NOMO-1 (cell line): Measurements from ENCODE around the gene KCNG2.
A peak's percentile ranks its signal among the peaks of the same experiment; 100 is the strongest.
"Not testable (repeated sequence)": the region's sequence is repeated elsewhere in the genome, so short reads cannot be mapped to it uniquely, and the experiment has no call there.

Source experiments
- DNase-seq, 2 experiments: peaks; one replicate each; lab custom pipeline; 2025; ENCODE audit not compliant: unreplicated experiment in 2 of 2; lab: John Stamatoyannopoulos, UW

Gene KCNG2, protein sequence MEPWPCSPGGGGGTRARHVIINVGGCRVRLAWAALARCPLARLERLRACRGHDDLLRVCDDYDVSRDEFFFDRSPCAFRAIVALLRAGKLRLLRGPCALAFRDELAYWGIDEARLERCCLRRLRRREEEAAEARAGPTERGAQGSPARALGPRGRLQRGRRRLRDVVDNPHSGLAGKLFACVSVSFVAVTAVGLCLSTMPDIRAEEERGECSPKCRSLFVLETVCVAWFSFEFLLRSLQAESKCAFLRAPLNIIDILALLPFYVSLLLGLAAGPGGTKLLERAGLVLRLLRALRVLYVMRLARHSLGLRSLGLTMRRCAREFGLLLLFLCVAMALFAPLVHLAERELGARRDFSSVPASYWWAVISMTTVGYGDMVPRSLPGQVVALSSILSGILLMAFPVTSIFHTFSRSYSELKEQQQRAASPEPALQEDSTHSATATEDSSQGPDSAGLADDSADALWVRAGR

DNA sequence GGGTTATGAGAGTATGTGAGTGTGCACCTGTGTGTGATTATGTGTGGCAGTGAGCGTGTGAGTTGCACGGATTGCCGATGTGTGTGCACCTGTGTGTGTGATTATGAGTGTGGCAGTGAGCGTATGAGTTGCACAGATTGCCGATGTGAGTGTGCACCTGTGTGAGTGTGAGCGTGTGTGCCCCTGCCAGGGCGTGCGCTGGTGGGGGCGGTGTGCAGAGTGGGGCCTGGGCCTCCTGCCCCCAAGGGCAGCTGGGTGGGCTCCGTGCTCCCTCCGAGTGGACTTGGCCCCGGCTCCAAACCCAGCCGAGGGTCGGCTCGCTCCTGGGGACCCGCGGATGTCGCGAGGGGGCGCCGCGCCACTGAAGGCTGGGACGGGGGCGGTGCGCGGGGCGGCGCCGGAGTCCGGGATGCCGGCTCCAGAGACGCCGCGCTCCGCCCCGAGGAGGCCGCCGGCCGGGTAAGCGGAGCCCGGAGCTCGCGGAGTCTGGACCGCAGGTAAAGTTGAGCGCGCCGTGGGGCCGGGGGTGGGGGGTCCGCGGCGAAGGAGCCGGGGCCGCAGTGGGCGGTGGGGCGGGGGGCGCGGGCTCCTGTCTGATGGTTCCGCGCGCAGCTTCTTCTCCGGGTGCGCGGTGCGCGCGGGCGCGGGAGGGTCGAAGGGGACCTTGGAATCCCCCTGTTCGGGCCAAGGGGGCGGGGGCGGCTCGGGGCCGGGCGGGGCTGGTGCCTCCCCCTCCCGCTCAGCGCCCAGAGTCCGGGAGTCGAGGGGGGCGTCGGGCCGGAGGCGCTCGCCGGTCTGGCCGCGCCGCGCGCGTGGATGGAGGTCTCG, at the start of gene KCNG2:
Gene KCNG2 (plus strand): TSS at position 421 of the 828 bp plus-strand sequence. CDS start 65,730 bp downstream, outside the sequence.
- peak; percentile 9 to 22 for DNase-seq

DNA sequence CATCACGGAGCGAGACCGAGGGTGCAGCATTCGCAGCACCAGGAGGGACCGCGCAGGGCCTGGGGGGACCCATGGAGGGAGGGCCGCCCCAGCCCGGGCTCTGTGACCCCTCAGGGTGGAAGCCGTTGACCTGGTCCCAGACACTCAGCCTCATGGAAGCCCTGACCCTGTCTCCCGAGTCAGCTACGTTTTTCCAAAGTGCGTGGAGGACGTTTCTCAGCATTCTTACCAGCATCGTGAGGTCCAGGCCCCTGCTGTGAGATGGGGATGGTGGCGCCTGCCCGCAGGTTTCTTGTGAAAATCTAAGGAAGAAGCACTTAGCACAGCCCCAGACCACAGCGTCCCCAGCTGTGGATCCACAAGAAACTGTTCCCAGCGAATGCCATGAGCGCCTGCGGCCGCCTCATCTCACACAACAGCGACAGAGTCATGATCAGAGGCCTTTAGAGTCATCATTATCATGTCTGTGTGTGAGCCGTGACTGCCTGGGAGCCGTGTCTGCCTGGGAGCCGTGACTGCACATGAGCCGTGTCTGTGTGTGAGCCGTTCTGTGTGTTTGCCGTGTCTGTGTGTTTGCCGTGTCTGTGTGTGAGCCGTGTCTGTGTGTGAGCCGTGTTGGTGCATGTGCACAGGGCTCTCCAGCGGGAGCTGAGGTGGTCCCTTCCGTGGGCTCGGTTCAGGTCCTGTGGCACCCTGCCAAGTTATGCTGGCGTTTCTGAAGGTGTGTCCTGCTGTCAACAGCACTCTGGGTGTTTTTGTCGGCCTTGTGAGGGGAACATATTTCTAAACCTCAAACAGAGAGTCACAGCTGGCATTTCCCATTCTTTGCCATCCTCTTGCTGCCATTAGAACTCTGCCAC, 49.2 kb upstream of the KCNG2 start:
- DNase-seq = no peak

DNA sequence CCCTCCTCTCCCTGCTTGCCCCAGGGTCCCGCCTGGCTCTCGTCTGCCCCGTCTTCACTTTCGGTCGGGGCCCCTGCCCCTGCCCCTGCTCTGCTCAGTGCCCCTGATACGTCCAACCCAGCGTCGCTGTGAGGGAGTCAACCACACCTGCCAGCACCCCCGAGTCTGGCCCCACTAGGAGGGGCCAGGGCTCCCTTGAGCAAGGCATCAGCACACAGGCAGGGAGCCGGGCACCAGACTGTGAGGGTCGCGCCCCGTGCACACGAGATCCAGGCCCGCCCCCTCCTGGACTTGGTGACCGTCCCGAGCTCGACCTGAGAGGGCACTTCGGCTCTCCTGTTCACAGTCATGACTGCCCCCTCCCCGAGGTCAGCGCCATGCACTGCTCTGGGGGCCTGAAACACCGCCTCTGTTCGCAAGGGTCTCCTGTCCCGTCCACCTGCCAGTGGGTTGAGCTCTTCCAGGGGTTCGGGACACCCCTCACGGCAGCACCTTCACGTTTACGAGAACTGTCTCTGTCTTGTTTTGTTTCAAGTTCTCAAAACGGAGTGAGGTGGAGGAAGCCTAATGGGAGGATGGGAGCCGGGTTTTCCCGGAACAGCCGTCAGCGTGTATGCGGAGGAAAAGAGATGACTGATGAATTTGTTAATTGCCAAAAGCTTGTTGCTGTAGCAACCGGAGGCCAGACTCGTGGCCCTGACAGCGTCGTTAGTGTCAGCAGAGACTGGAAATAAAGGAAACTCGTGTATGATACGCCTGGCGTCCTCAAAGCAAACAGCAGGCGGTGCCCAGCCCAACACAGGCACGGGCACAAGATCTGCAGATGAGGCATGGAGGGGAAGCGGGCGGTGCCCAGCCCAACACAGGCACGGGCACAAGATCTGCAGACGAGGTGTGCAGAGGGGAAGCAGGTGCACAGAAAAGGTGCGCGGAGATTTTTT, 48.2 kb upstream of the KCNG2 start:
- DNase-seq = no peak

DNA sequence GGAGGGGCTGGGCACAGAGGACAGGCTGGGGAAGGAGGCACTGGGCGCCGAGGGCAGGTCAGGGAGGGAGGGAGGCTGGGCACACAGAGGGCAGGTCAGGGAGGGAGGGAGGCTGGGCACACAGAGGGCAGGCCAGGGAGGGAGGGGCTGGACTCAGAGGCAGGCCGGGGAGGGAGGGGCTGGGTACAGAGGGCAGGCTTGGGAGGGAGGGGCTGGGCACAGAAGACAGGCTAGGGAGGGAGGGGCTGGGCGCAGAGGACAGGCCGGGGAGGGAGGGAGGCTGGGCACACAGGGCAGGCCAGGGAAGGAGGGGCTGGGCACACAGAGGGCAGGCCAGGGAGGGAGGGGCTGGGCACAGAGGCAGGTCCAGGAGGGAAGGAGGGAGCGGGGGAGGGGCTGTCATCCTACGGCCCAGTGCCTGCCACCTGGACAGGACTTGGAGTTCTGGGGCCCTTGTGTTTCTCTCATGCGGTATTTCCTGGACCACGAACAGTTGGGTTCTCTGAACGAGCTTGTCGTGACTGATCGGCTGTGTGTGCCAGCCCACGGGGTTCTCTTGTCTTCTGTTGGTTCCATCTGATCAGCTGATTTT, 46.7 kb upstream of the KCNG2 start:
- DNase-seq = no peak

DNA sequence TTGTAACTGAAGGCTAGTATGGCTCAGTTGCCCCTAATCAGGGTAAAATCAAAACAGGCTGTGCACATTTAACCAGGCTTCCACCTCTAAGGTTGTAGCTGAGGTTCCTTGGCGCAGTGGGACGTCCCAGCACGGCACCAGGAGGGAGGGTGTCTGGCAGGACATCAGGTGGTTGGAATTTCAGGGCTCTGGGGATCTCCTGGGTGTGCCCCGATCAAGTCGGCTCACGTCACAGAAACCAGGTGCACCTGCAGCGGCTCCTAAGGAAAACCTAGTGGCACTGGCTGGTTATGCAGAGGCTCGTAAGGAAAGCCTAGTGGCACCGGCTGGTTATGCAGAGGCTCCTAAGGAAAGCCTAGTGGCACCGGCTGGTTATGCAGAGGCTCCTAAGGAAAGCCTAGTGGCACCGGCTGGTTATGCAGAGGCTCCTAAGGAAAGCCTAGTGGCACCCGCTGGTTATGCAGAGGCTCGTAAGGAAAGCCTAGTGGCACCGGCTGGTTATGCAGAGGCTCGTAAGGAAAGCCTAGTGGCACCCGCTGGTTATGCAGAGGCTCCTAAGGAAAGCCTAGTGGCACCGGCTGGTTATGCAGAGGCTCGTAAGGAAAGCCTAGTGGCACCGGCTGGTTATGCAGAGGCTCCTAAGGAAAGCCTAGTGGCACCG, 45.7 kb upstream of the KCNG2 start:
- DNase-seq = not testable (repeated sequence)

DNA sequence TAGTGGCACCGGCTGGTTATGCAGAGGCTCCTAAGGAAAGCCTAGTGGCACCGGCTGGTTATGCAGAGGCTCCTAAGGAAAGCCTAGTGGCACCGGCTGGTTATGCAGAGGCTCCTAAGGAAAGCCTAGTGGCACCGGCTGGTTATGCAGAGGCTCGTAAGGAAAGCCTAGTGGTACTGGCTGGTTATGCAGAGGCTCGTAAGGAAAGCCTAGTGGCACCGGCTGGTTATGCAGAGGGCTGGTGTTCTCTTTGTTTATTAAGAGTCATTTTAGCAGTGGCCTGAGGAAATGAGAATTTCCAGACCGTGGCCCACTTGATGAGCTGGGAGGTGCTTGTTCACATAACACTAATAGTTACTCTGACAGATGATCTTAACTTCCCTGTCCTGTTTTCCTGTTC, 44.8 kb upstream of the KCNG2 start:
- DNase-seq = not testable (repeated sequence)

DNA sequence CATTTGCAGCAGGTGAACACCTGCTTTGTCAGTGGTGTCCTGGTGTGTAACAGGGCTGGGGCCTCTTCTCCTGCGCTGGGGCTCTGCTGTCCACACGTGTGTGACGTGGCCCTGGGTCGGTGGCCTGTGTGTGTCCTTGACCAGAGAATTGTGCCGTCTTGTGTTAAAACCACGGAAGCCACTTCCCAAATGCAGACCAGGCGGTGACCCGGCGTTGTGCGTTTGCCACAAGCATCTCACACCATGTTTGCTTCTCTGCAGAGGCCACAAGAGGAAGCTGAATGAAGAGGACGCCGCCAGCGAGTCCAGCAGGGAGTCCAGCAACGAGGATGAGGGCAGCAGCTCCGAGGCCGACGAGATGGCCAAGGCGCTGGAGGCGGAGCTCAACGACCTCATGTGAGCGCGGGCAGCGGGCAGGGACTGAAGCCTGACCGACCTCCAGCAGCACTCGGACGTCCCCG, 44.3 kb upstream of the KCNG2 start:
- DNase-seq = no peak

DNA sequence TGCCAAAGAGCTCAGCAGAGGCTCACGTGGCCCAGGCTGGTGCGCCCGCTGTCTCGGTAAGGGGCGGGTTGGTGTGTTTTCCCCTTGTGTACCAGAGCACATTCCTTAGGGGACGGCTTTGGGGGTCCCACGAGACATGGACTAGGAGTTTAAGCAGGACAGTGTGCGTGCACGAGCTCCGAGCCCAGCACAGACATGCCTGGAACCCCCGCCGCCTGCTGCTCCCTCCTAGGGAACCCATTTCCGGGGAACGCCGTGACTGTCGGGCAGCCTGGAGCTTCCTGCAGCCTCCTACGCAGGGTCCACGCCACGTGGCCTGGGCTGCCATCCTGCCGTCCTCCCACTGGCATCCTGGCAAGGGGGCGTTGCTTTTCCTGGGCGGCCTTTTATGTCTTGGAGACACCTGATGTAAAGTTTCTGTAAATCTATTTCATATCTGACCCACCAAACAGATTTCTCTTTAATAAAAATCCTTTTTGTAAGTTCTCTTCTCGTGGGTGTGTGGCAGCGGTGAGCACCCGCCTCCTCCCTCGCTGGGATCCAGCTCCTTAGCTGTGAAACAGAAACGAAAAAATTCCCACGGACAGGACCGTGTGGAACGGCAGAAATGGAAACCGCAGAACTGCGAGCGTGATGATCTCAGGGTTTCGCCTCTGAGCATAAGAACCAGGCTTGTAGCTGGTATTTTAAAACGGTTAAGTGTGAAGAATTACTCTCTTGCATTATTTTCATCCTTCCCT, 43.5 kb upstream of the KCNG2 start:
- no peak for DNase-seq

DNA sequence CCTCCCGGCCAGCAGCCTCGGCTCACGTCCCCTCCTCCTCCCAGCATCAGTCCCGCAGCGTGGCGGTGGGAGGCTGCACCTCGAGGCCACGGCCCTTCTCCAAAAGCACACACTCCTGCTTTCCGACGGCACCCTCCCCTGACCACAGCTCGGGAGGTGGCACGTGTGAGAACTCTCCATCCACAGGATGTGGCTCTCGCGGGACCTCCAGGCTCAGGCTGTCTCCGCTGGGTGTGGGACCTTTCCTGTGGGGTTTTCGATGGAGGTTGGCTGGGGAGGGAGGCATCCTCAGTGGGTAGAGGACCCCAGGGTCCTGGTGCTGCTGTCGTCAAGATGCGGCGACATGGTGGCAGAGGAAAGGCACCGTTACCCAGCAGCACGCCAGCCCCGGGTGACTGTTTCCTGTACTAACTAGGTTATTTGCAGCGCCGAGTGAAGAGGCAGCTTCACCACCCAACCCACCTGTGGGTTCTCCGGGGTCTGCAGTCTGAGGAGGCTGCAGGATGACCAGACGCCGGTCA, 42.8 kb upstream of the KCNG2 start:
- DNase-seq = no peak

DNA sequence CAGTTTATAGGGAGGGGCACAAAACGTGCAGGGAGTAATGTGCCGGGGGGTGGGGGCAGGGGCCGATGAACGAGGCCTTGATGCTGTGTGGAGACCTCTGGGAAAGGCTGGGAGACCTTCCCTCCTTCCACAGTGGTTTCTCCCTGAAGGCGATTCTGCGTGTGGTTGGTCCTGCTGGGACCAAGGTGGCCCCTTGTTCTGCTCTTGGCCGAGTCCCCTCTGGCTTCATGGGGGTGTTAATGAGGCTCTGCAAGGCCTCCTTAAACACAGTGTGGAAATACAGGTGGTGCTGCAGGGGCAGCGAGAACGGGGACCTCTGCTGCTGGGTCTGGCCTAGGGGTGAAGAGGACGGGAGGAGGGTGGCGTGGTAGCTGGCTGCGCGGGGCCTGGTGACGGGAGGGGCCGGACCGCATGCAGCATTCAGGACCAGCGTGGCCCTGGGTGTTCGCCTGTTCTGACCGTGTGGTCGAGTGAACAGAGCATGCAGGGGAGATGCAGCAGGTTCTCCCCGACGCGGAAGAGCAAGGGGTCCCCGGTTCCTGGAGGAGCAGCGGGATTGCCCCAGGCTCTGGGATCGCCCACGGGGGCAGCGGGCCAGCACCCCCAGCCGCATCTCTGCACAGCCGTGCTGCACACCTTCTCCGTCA, 42.1 kb upstream of the KCNG2 start:
- no peak for DNase-seq

DNA sequence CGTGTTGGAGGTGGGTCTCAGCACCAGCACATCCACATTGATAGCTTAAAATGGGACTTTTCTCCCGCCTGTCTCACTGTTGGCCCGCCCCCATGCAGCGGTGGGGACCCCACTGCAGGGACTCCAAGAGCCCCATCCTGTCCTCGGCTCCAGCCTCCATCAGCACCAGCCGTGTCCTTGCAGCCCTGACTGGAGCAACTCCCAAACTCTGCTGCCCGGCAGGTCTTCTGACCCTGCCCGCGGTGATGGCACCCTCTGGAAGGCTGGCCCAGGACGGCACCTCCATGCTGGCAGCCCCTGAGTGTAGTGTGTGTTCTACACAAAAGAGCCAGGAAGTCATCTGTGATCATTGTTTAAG, 41.6 kb upstream of the KCNG2 start:
- DNase-seq = no peak

DNA sequence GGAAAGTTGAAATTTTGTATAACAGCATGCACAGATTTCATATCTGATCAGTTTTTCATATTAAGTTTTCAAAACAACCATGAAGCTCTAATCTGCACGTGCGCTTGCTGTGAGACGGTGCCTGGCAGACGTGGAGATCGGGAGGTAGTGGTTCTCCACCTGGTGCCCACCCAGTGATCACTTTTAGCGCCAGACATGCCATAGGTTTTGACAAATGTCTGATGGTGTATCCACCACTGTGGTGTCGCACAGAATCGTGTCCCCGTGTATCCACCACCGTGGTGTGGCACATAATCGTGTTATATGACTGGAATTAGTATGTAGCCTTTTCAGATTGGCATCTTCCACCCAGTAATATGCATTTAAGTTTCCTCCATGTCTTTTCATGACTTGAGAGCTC, 40.9 kb upstream of the KCNG2 start:
- DNase-seq = no peak

DNA sequence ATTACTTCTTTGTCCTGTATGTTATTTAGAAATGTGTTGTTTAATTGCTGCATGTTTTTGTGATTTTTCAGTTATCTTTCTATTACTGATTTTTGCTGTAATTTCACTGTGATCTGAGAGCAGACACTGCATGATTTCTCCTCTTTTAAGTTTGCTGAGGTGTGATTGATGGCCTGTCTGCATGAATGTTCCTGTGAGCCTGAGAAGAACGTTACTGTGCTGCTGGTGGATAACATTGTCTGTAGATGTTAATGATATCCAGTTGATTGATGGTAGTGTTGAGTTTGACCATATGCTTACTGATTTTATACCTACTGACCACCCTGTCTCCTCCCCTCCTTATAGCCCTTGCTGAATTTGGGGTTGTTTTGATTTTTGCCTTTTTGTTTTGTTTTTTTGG, 37.4 kb upstream of the KCNG2 start:
- no peak for DNase-seq

DNA sequence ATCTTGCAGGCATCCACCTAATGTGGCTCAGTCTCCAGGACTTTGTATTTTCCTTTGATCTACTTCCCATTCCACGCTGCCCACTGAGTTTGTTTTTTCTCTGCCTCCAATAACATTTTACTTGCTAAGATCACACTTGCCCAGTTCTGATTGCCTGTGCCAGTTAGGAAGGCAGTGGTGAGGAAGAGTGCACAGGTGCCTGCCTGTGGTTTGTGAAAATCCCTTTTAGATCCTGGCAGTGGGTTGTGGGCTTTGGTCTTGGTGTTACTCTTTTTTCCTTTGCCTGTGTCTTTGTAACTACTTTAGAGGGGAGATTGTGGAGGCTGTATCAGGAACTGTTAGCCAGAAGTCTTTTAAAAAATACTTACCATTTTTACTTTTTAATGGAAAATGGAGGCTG, 36.9 kb upstream of the KCNG2 start:
- no peak for DNase-seq

DNA sequence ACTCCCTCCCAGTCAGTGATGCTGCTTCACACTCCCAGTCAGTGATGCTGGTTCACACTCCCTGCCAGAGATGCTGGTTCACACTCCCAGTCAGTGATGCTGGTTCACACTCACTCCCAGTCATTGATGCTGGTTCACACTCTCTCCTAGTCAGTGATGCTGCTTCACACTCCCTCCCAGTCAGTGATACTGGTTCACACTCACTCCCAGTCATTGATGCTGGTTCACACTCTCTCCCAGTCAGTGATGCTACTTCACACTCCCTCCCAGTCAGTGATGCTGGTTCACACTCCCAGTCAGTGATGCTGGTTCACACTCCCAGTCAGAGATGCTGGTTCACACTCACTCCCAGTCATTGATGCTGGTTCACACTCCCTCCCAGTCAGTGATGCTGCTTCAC, 34.3 kb upstream of the KCNG2 start:
- no peak for DNase-seq

DNA sequence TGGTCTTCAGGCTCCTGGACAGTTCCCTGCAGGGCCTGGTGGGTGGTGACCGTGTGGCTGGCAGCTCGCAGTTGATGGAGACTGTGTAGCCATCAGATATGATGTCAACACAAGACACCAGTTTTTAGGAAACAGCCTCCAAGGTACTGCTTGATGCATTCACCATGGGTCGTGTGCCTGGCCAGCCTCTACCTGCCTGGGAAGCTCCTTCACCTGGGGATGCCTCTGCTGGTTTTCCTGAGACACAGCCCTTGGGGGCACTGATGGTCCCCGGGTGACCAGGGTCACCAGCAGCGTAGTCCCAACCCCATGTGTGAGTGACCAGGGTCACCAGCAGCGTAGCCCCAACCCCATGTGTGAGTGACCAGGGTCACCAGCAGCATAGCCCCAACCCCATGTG, 33.6 kb upstream of the KCNG2 start:
- no peak for DNase-seq

DNA sequence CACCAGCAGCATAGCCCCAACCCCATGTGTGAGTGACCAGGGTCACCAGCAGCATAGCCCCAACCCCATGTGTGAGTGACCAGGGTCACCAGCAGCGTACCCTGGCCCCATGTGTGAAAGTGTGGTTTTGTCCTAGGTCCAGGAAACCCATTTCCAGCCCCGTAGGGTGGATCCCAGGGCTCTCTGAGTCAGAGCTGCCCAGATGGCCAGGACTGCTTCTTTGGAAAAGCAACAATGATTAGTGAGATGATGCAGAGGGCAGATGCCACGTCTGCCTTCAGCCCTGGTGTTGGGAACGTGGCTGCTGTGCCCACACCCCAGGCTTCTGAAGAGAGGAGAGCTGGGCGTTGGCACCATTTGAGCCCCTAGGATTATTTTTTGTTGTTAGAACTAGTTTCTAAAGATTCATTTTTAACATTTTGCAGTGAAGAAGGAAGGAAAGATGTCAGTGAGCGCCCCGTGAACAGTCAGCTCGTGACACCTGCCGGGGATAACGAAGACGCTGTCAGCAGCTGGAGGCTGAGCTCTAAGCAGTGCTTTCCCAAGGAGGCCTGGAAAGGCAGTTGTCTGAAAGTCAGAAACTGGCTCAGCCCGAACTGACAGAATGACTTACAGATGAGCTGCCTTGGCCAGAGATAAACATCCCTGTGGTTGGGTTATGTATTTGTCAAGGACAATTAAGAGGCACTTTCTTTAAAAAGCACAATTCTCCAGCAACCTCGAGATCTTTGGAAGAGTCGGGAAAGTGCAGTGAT, 32.1 kb upstream of the KCNG2 start:
- DNase-seq = no peak
